DMS114 treated with DMSO at 0.1 percent for 48 hours (cell line): ENCODE results near the gene PLA2G2F.

Experiments
- DNase-seq: peaks from one replicate; lab custom pipeline; 2025; ENCODE audit not compliant: unreplicated experiment; lab: John Stamatoyannopoulos, UW

The PLA2G2F gene

GRCh38 chr1:20142001-20142710 lies 3.0 kb downstream of the PLA2G2F start:
- DNase-seq, result no peak

GRCh38 chr1:20143318-20143717 lies 4.2 kb downstream of the PLA2G2F start:
- DNase-seq, result no peak

GRCh38 chr1:20143734-20144565 lies 4.8 kb downstream of the PLA2G2F start:
- DNase-seq, result no peak

GRCh38 chr1:20147846-20148570 lies 8.9 kb downstream of the PLA2G2F start:
- no peak for DNase-seq

GRCh38 chr1:20148571-20149500 lies 9.7 kb downstream of the PLA2G2F start:
- no peak for DNase-seq

- no peak for DNase-seq
Observed at GRCh38 chr1:20149601-20150325, 10.6 kb downstream of the PLA2G2F start.

- no peak for DNase-seq
Observed at GRCh38 chr1:20150326-20150705, 11.2 kb downstream of the PLA2G2F start.

GRCh38 chr1:20150969-20151368 lies 11.8 kb downstream of the PLA2G2F start:
- DNase-seq, result no peak

GRCh38 chr1:20151906-20152598 lies 12.9 kb downstream of the PLA2G2F start:
- peak; percentile 57 for DNase-seq

GRCh38 chr1:20152599-20152930 lies 13.4 kb downstream of the PLA2G2F start:
- DNase-seq, result no peak

- no peak for DNase-seq
Observed at GRCh38 chr1:20153000-20153418, 13.9 kb downstream of the PLA2G2F start.

GRCh38 chr1:20154301-20154831 lies 15.2 kb downstream of the PLA2G2F start:
- no peak for DNase-seq

GRCh38 chr1:20158358-20159070 lies 19.4 kb downstream of the PLA2G2F start:
- DNase-seq, result no peak

- no peak for DNase-seq
Observed at GRCh38 chr1:20160034-20160433, 20.9 kb downstream of the PLA2G2F start.

GRCh38 chr1:20164694-20165202 lies 25.6 kb downstream of the PLA2G2F start:
- DNase-seq, result no peak

GRCh38 chr1:20165522-20165951 lies 26.4 kb downstream of the PLA2G2F start:
- DNase-seq, result no peak

GRCh38 chr1:20166051-20166450 lies 26.9 kb downstream of the PLA2G2F start:
- DNase-seq, result no peak

- DNase-seq, result no peak
Observed at GRCh38 chr1:20167126-20167525, 28.0 kb downstream of the PLA2G2F start.
